Midbrain (tissue), 1 donor: ENCODE data around the gene FUT3.

ENCODE experiments used
- DNase-seq: peaks from one replicate; lab custom pipeline; 2025; lab: John Stamatoyannopoulos, UW

Gene FUT3

GRCh38 chr19:5801796-5802619 is 49.2 kb downstream of the FUT3 start:
- no peak for DNase-seq

DNA sequence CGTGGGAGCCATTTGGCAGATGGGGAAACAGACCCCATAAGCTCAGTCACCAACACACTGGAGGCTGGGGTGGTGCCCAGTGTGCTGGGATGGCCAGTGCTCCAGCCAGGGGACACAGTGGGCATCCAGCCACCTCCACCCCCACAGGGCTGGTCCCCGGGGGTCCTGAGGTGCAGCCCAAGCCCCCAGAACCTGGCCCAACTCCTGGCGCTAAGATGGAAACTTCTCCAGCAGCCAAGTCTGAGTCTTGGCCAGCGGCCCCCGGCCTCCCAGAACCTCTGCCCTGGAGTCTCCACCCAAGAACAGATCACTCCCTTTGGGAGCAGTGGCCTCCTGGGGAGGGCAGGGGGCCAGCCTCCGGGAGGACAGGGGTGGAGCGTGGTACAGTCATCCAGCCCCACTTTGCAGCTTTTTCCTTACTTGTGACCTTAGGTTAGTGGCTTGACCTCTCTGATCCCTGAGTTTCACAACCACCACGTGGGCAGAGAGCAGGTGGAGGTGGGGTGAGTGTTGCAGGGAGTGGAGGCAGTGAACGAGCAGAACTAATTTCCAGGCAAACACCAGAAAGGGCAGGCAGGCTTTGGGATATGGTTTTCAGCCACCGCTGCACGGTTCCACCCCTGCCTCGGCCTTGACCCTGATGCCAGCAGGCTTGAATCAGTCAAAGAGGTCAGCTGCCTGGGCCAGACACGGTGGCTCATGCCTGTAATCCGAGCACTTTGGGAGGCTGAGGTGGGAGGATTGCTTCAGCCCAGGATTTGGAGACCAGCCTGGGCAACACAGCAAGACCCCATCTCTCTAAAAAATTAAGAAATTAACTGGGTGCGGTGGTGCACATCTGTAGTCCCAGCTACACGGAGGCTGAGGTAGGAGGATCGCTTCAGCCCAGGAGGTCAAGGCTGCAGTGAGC is 50.6 kb downstream of the FUT3 start:
- no peak for DNase-seq

DNA sequence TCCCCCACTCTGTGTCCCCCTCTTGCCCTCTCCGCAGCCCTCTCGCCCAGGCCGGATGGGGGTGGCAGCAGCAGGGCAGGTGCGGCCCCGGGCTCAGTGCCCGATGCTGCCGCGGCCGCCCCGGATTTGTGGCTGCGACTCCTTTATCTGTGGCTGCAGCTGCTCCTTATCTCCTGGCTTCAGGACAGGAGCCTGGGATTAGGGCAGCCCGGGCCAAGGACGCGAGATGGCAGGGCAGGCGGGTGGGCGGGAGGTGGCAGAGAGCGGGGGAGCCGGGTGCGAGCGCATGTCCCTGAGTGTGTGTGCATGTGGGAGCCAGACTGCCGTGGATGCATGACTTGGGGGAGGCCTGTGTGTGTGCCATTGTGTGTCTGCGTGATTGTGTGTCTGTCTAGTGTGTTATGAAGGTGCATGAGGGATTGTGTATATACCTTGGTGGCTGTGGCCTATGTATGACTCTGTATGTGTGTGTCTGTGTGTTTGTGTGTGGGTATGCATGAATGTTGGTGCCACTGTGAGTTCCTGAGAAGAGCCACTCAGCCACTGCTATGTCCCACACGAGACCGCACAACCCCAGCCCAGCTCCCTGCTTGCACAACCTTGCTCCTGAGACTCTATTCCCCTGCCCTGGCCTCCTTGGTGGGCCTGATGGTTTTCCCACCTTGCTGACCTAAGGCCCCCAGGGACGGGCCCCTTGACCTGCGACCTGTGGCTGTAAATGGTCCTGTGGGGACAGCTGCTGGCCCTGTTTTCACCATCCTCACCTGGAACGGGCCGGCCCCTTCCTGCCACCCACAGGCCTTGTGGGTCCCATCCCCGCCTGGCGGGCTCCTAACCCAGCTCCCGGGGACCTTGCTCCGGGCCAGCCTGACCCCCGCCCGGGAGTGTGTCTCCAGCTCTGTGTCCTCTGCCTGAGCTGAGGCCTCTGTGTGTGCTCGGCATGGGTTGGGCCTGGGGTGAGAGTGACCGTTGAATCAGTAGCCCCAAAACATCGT is 51.7 kb downstream of the FUT3 start:
- no peak for DNase-seq

DNA sequence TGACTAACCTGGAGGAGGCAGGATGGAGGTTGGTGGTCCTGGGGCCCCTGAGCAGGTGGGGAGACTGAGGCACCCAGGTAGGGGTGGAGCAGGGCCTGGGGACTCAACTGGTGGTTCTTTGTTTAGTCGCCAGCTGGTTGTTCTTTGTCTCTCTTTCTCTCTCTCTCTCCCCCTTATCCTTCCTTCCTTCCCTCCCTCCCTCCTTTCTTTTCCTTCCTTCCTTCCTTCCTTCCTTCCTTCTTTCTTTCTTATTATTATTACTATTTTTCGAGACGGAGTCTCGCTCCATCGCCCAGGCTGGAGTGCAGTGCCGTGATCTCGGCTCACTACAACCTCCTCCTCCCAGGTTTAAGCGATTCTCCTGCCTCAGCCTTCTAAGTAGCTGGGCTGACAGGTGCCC is 53.0 kb downstream of the FUT3 start:
- no peak for DNase-seq

DNA sequence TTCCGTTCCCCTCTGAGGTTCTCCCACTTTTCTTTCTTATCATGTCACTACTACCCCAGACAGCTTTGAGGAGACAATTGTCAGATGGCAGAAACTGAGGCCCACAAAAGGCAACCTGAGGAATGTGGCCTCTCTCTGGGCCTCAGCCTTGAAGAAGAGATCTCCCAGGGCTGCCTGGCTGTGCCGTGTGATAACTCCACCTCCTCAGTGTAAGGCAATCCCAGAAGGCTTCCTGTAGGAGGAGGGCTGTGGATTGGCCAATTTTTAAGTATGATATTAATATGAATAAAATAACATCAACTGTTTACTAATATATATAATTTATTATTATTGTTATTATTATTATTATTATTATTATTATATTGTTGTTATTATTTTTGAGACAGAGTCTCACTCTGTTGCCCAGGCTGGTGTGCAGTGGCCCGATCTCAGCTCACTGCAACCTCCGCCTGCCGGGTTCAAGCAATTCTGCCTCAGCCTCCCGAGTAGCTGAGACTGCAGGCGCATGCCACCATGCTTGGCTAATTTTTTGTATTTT is 55.8 kb downstream of the FUT3 start:
- no peak for DNase-seq

- no peak for DNase-seq
Observed at GRCh38 chr19:5793188-5793587, 58.1 kb downstream of the FUT3 start.
